WI38 (cell line): ENCODE data around the gene MGMT.

Source experiments
- H3K4me3 ChIP-seq: 2 replicates; pipeline ENCODE4 v1.5.1; 2011; ENCODE audit warnings: low read depth, mild to moderate bottlenecking, control low read depth, low read length
- TF ChIP-seq, protein P1 (sequence below): IDR thresholded peaks from 2 replicates; pipeline ENCODE4 v1.5.1; 2012; ENCODE audit warnings: low read depth, mild to moderate bottlenecking, control low read depth, low read length

The MGMT gene

GRCh38 chr10:129785536-129785981 is 318.5 kb downstream of the MGMT start:
- no peak overlapping the region for H3K4me3 ChIP-seq
- TF ChIP-seq, protein P1, sequence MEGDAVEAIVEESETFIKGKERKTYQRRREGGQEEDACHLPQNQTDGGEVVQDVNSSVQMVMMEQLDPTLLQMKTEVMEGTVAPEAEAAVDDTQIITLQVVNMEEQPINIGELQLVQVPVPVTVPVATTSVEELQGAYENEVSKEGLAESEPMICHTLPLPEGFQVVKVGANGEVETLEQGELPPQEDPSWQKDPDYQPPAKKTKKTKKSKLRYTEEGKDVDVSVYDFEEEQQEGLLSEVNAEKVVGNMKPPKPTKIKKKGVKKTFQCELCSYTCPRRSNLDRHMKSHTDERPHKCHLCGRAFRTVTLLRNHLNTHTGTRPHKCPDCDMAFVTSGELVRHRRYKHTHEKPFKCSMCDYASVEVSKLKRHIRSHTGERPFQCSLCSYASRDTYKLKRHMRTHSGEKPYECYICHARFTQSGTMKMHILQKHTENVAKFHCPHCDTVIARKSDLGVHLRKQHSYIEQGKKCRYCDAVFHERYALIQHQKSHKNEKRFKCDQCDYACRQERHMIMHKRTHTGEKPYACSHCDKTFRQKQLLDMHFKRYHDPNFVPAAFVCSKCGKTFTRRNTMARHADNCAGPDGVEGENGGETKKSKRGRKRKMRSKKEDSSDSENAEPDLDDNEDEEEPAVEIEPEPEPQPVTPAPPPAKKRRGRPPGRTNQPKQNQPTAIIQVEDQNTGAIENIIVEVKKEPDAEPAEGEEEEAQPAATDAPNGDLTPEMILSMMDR, result no peak

DNA sequence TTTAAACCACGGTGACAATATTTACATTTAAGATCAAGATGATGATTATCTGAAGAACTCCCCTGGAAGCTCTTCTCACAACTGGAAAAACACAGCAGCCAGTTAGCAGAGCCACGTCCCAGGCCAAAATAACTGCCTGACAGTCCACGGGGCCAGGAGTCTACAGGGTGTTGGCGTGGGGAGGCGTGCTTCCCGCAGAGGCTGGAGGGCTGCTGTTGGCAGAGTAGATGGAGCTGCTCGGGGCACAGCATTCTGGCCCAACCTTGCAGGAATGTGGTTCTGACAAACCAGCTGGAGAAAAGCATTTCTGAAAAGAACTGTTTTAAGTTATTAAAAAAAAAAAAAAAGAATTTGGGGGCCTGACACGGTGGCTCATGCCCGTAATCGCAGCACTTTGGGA is 319.2 kb downstream of the MGMT start:
- TF ChIP-seq, protein P1, result no peak
- no peak overlapping the region for H3K4me3 ChIP-seq

GRCh38 chr10:129787557-129787956 is 320.5 kb downstream of the MGMT start:
- TF ChIP-seq, protein P1, result no peak
- no peak overlapping the region for H3K4me3 ChIP-seq

DNA sequence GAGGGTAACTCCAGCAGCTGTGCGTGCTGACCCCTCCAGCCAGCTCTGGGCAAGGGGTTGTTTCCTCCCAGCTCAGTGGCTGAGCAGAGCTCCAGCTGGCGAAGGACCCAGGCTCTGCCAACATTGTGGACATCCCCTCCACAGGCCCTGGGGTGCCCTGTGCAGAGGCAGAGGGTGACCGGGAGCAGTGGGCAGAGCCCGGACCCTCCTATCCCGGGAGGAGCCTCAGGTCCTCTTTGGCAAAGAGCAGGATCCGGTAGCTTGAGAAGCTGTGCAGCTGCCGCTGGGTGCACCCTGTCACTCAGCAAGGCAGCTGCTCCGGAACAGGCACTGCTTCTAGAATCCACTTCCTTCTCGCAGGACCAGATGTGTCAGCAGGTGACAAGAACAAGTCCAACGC is 321.2 kb downstream of the MGMT start:
- TF ChIP-seq, protein P1, result no peak
- no peak overlapping the region for H3K4me3 ChIP-seq

DNA sequence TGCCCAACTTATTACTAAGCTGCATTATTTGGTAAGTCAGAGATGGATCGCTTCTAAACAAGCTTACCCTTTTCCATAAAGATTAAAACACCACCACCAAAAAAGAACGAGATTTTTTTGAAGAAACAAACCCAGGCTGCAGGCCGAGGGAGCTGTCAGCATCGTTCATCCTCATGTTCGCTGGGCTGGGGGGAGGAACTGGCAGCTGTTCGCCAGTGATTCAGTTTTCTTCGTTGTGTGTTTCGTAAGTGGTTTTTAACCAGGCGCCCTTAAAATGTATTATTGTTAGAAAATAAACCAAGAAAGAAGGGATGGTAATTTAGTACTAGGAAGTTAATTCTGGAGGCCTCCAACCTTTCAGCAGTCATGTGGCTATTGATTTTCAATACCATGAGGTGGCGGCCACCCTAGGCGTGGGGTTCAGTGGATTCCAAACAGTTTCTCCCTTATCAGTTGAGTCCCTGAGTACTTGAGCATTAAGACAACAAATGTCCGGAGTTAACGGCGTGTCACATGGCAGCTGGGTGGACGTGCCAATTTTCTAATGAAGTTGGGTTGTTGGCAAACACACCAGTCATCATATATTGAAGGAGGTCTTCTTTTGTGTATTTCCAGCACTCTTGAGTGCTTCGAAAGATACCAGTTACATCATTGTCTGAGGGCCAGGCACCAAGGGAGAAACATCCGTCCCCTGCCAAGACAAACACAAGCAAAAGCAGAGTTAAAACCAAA is 323.8 kb downstream of the MGMT start:
- TF ChIP-seq, protein P1, result no peak
- H3K4me3 ChIP-seq, result no peak overlapping the region

DNA sequence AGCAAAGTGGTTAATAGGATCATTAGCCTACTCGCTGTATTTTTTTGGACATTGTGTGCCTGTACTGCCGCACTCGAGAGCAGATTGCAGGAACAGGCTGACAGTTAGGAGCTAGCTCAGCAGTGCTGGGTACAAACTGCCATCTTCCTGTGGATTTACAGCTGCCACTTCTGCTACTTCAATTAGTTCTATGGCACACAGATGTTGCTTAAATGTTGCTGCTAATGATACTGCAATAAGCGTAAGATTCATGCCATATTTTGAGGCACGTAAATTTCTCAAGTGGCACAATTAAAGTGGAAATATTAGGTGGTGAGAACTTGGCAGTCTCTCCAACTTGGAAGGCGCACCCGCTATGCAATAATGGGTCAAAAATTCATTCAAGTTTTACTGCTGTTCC is 325.1 kb downstream of the MGMT start:
- no peak overlapping the region for H3K4me3 ChIP-seq

DNA sequence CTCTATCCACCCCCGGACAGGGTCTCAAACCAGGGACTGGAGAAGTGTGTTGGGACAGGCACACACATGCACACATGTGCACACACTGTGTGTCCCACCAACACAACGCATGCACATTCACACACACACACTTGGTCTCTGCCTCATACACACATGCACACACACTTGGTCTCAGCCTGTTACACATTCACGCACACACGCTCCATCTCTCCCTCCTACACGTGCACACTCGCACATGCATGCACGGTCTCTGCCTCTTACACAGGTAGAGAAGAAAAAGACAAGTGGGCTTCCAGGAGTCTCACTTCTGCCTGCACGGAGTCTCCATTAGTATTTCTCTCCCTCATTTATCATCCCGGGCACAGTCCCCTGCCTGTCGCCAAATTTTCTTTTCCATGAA is 325.8 kb downstream of the MGMT start:
- TF ChIP-seq, protein P1, result no peak
- H3K4me3 ChIP-seq, result no peak overlapping the region

More for the DNA sequence above, 325.1 kb downstream of the MGMT start:
- TF ChIP-seq, protein P1, result no peak
